ENCODE results near the gene OR9Q1.
"Not testable (repeated sequence)": the region's sequence is repeated elsewhere in the genome, so short reads cannot be mapped to it uniquely, and the experiment has no call there.

OR9Q1 gene, protein sequence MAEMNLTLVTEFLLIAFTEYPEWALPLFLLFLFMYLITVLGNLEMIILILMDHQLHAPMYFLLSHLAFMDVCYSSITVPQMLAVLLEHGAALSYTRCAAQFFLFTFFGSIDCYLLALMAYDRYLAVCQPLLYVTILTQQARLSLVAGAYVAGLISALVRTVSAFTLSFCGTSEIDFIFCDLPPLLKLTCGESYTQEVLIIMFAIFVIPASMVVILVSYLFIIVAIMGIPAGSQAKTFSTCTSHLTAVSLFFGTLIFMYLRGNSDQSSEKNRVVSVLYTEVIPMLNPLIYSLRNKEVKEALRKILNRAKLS

DNA sequence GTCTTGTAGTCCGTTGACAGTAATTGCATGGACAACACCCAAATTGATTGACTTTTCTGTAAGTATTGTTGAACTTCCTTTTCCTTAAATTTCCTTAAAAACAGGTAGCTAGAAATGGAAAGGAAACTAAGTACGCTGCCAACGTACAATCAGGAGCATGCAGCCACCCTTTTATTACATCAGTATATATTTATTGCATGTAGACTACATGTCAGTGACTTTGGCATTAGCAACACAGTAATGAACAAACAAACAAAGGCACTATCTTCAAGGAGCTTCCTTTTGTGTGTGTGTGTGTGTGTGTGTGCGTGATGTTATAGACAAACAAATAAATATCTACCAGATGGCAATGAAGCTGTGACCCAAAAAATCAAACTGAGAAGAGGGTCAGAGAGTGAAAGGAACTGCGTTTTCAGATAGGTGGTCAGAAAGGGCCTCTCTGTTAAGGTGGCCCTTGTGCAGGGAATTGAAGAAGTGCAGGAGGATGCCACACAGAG is at the start of gene OR9Q1:
Gene OR9Q1 (plus strand): TSS at position 447 of the 497 bp plus-strand sequence. CDS start 155,564 bp downstream, outside the sequence.
- no peak for DNase-seq

DNA sequence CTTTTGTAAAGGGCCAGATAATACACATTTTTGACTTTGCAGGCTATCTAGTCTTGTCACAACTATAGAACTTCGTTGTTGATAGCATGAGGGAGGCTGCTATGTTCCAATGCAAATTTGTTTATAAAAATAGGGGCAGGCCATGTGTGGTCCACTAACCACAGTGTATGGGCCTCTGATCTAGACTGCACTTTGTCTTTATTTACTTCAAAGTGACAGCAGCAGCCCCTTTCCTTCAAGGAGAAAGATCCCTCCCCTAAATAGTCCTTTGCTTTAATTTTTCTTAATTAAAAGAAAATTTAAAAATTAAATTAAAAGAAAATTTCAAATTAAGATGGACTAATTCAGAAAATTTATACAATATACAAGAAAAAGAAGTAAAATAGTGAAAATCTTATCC is 49.5 kb upstream of the OR9Q1 start:
- DNase-seq, result no peak

DNA sequence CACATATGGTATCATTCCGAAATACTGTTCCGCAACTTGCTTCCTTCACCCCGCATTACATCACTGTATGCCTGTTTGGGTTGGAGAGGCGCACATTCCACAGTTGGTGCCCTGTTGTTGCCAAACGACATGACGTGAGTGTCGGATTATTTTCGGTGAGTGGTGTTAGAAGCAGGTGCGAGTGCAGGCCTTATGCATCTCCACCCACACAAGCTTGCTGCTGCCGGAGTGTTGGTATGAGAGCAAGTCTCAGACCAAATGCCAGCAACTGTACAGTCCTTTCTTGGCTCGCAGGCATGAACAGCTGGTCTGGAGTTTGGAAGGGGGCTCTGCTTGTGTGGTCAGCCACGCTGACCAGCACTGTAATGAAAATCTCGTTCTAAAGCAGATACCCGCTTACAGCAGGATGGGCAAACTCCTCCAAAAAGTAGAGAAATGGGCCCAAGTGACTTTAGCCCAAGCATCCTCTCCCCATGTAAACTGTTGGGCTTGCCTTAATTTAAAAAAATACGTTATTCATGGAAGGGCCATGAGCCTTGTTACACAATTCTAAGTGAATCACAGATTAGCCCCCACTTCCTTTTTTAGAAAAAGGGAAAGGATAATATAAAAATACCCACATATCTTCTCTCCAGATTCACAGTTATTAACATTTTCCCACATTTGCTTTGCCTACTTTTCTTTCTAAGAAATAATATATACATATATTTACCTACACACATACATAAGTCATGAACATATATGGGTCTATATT is 48.7 kb upstream of the OR9Q1 start:
- no peak for DNase-seq

DNA sequence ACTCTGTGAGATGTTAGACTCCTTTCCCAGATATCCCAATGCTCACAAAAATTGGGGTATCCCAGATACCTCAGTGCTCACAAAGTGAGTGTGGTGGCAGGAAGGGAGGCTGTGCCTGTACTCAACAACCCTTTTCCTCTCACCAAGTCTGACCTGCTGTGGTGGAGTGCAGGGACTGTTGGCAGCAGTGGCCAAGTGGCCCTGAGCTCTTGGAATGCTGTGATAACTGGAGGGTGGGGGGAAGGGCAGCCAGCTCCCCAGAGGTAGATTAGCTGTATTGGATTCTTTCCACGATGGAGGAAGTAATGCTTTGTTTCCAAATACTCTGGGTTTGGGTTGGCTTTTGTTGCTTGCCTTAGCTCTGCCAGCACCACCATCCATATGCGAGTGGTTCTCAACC is 46.0 kb upstream of the OR9Q1 start:
- DNase-seq, result no peak

DNA sequence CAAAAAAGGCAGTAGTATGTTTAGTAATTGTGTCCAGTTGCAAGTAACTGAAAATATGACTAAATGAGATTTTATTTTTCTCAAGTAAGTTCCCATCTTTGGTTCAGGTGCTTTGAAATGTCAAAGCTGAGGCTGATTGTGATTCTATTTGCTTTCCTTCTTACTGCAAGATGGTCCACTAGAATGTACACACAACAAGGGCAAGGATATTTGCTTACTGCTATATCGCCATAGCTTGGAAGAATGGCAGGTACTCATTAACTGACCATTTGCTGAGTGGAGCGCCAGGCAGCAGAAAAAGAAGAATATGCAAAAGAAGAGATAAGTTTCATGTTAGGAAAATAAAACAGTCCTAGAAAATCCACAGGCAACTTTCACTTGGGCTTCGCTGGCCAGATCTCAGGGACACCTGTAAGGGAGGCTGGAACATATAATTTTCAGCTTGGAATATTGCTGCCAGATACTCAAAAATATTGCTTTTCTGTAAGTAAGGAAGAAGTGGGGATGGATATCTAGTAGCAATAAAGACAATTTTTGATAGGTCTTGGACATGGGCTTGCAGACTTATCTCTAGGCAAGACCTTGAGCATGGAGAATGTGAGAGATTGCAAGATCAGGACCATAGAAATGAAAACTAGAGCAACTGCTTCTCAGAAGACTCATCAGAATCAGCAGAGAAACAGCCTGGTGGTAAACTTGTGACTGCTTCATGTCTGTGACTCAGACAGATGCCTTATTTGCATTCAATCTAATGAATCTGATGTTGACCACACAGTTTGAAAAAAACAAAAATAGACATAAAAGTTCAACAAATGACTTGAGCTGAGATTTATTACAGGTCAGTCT is 44.8 kb upstream of the OR9Q1 start:
- DNase-seq, result no peak

DNA sequence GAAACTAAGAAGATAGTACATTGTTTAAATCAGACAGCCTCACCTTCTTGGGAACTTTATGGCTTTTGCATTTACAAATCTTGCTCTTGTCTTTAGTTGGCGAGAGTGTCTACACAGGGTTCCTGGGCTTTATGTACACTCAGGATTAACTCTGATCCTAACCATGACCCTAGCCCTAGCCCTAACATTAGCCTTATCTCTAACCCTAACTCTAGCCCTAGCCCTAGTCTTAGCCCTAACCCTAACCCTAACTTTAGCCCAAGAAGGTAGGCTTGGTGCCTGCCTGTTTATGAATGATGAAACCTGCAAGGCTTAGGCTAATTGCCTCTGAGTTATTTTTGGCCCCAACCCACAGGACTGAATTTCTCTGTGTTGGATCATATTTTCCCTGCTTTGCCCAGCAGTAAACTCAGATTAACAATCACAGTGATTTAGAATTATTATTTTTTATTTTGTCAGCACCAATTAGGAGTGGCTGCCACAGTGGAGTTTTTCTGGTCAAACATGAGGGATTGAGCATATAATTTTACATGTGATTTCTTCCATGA is 44.1 kb upstream of the OR9Q1 start:
- no peak for DNase-seq

DNA sequence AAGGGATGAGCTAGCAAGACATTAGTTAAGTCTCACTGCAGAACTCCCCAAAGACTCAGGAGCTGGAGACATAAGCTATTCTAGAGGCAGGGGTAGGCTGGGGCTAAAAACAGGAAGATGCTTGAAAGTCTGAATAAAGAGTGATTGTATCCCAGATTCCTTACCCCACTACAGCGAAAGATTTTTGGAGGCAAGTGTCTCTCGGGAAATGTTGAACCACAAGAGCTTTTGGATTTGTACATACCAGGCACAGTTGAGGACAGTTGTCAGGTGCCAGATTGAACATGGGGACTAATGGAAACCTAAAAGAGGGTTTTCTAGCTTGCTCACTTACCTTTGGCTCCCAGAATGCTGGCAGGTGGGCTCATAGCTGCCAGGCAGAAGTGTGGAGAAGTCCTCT is 43.5 kb upstream of the OR9Q1 start:
- DNase-seq, result no peak

DNA sequence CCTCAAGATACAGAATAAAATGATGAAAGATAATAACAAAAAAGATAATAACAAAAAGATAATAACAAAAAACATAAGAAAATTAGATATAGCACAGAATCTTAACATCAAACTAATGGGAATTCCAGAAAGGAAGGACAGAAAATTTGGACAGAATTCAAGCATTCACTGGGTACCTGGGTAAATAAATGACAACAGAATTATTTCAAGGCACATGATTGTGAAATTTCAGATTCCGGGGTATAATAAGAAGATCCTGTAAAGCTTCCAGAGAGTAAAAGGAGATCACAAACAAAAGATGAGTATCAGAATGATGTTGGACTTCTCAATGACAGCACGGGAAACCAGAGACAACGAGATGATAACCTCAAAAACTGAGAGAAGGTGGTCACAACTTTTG is 42.1 kb upstream of the OR9Q1 start:
- DNase-seq, result no peak

DNA sequence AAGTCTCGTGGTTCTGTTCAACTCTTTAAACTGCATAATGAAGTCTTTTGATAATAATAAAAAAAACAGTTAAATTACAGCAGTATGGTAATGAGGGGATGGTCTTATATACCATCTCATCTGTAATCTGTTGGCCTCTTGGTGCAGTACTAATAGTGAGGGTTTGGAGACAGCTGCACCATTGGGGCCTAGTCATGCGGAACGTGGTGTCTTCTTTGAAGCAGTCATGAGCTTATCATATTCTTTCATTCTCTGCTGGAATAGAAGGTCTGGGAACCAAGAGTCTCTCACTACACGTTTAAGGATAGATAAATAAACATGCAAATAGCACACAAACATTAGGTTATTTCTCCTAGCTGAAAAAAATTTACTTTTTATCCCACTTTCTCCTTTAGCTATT is 40.9 kb upstream of the OR9Q1 start:
- DNase-seq, result no peak

DNA sequence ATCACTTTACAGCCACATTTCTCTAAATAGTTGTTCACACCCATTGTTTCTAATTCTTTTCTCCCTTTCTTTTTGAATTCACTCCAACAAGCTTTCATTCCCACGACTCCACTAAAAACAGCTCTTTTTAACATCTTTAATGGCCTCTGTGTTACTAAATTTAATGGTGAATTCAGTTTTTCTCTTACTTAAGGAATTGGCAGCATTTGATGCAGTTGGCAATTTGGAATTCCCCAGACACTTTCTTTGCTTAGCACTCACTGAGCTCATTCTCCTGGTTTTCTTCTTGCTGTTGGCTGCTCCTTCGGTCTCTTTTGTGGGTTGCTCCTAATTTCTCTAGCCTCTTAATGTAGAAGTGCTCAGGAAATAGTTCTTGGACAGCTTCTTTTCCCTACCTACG is 40.5 kb upstream of the OR9Q1 start:
- no peak for DNase-seq

DNA sequence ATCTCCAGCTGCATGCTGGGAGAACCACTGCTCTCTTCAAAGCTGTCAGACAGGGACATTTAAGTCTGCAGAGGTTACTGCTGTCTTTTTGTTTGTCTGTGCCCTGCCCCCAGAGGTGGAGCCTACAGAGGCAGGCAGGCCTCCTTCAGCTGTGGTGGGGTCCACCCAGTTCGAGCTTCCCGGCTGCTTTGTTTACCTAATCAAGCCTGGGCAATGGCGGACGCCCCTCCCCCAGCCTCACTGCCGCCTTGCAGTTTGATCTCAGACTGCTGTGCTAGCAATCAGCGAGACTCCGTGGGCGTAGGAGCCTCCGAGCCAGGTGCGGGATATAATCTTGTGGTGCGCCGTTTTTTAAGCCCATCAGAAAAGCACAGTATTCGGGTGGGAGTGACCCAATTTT is 24.2 kb upstream of the OR9Q1 start:
- not testable (repeated sequence) for DNase-seq

DNA sequence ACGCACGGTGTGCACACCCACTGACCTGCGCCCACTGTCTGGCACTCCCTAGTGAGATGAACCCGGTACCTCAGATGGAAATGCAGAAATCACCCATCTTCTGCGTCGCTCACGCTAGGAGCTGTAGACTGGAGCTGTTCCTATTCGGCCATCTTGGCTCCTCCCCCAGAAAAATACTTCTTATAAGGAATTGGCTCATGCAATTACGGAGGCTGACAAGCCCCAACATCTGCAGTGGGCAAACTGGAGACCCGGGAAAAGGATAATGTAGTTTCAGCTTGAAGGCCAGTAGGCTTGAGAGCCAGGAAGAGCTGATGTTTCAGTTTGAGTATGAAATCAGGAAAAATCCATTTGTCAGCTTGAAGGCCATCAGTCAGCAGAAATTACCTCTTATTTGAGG is 23.7 kb upstream of the OR9Q1 start:
- DNase-seq, result not testable (repeated sequence)

DNA sequence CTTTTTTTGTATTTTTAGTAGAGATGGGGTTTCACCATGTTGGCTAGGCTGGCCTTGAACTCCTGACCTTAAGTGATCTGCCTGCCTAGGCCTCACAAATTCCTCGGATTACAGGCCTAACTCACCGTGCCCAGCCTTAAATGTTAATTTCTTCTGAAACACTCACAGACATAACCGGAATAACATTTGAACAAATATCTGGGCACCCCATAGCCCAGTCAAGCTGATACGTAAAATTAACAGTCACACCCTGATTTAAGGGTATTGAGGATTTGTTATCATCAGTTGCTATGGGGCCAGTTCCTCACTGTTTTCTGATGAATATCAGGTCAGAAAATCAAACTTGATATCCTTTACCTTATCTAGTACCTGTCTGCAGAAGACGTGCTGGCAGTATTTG is 23.0 kb upstream of the OR9Q1 start:
- DNase-seq, result no peak

DNA sequence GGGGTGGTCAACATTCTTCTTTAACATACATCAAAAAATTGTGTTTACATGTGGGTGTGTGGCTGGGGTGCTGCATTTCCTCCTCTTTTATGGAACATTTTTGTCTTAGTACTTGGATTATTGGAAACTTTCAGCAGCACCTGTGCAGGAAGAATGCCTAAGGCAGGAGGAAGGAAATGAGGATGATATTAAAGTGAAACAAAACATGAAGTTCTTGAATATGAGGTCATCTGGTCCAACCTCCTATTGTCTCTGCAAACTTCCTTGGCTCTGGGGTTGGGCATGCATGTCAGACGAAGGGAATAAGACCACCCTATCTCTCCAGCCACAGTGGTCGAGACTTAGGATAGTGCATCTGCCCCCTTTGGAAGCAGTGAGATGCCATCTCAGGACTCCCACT is 20.6 kb upstream of the OR9Q1 start:
- DNase-seq, result no peak

DNA sequence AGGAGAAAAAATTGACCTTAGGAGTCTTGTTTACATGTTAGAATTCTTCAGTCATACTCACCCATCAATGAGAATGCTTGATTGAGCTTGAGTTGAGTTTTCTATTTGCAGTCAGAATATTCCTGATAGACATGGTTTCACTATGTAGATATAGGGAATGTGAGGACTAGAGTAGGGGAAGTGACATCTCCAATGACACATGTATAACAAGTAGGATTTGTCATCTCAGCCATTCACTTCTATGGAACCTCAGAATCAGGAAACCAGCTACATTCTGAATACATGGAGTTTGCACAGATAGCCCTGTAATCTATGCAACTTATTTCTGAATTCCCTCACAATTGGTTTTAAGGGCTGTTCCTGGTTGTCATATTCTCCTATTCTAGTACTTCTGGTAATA is 20.1 kb upstream of the OR9Q1 start:
- DNase-seq, result no peak

DNA sequence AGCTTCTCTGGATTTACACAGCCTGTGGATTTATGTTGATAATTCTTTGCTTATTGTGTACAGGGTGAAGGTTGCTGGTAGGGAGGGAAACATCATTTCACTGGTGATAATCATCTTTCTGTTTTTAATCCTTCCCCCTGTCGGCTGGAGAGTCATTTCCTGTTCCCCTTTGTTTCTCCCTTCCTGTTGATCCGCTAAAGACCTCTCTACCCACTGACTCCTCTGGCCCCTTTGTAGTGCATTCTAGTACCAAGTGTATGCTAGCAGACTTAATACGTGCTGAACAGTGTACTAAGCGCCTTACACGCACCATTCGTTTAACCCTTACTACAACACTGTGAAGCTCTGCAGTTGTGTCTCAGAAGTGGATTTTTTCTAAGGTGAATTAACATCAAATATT is 19.0 kb upstream of the OR9Q1 start:
- DNase-seq, result no peak

DNA sequence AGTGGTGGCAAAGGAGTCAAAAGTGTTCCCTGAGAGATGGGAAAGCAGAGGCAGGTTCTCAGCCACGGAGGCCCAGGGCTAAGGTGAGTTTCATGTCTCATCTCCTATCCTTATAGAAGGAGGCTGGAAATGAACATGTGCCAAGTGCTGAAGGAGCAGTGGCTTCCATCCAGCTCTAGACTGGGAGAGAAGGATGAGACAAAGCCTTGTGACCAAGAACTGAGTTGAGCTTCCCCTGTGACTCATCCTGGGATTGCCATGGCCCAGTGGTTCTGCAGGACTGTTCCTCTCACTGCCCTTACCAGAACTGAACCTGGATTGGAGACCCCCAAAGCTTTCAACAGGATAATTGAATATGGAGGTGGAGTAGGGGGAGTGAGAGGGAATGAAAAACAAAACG is 16.7 kb upstream of the OR9Q1 start:
- no peak for DNase-seq

DNA sequence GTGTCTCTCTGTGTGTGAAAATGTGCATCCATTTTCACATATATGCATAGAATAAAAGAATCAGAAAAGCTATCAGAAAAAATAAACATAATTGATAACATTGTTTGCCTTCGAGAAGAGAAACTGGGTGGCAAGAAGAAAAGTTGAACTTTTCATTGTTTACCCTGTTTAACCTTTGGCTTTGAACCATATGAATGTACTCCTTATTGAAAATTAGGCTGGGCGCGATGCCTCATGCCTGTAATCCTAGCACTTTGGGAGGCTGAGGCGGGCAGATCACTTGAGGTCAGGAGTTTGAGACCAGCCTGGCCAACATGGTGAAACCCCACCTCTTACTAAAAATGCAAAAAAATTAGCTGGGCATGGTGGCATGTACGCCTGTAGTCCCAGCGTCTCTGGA is 11.9 kb upstream of the OR9Q1 start:
- no peak for DNase-seq

DNA sequence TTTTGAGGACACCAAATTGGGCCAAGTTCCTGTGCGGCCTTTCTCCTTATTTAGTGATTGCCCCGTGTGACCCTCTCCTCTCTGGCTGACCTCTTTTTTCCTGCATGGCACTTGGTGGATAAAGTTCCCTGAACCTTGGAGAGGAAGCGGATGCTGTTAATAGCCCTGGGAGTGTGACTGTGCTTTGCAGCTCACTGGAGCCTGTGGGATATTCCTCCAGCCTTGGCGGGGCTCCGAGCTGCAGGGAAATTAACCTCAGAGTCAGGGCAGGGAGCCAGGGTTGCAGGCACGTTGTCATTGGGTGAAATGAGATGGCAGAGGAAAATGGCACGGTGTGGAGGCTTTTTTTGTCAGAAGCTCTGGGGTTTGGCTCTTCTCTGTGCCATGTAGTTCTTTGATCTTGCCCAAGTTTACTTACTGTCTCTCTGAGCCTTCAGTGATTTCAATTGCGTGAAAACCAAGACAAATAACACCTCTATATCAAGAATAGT is 965 bp downstream of the OR9Q1 start:
- DNase-seq, result no peak

DNA sequence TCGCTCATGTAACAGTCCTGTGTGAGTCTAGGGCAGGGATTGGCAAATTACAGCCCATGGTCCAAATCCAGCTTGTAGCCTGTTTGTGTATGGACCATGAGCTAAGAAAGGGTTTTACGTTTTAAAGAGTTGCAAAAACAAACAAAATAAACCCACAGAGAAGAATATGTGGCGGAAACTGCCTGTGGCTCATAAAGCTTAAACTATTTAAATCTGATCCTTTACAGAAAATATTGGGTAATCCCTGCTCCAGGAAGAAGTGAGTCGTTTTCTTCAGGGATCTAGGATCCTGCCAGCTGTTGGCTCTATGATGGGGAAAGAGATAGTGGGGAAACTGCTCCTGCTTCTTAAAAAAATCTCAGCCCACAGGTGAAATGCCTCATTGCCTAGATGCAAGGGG is 3.7 kb downstream of the OR9Q1 start:
- DNase-seq, result no peak

DNA sequence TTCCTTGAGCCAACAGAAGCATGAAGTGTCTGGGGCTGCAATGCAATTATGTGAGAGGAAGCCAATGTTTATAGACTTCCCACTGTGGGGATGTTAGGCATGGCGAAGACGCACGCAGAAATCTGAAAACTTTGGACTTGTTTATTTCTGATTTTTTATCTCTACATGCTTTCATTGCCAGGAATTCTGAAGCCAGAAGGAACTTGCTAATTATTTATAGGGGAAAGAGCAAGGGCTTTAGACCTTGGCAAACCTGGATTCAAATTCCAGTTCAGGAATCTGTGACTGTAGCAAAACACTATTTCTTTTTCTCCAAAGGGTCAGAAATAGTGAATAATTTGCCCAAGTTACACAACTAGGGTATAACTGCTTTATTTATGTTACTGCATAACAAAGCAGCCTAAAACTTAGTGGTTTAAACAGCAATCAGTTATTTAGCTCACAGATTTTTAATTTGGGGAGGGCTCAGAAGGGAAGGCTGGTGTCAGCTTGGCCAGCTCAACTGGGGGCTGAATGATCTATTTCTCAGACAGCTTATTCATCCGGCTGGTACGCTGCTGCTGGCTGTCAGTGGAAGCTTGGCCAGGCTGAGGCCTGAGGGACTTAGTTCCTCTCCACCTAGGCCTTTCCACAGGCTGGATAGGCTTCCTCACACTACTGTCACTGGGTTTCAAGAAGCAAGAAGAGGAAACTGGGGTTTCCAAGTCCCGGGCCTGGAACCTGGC is 5.2 kb downstream of the OR9Q1 start:
- no peak for DNase-seq

DNA sequence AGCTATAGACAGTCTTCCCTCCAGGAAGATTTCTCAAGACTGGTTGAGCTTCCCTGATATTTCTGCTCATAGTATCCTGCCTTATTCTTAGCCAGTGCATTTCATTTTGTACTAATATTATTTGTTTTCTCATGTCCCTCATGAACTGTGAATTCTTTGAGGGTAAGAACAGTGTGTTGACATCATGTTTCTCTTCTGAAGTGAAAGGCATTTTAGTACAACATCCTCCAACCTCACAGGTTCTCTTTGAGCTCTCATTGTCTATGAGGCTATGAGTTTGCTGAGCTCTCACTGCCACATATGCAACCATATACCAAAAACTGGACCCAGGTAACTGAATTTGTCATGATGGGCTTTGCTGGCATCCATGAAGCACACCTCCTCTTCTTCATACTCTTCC is 7.0 kb downstream of the OR9Q1 start, which contains the start of gene OR6Q1:
Gene OR6Q1 (plus strand): TSS at position 301 of the 400 bp plus-strand sequence. CDS start 0 bp downstream, at position 301.
- no peak for DNase-seq
